ENCODE data around the gene VCAN. TPM values are rescaled to one million over a fixed set of nuclear protein-coding genes. Genes with fewer than 3 reads are reported as not detected.

The VCAN gene
- total RNA-seq, 1 donor from 2014 or later, result 431 TPM

- TF ChIP-seq EZH2 (IDR thresholded peaks at IDR 0.05; ENCODE audit: insufficient read depth, low read length), result no peak
- no peak for TF ChIP-seq CTCF (IDR thresholded peaks at IDR 0.05; ENCODE audit: insufficient read depth, low read depth, low read length)
- no peak overlapping the region for H3K4me3 Mint-ChIP-seq (ENCODE audit: unreplicated experiment)
- Histone ChIP-seq H3K4me2 (ENCODE audit: low read length) (no peak overlapping the region), H3K27me3 (ENCODE audit: insufficient read depth, low read length) (no peaks in the 10 kb centered on the region), H3K36me3 (ENCODE audit: insufficient read depth, low read length) (peaks cover 80% of the 10 kb centered on the region), H3K27ac (ENCODE audit: low read depth, low read length) (no peak overlapping the region), H2AFZ (ENCODE audit: low read depth, low read length) (no peak overlapping the region), H3K9me3 (ENCODE audit: insufficient read depth, low read depth, low read length) (no peaks in the 10 kb centered on the region), H3K79me2 (ENCODE audit: insufficient read depth, low read length) (peaks cover 99% of the 10 kb centered on the region), H3K4me1 (ENCODE audit: insufficient read depth, low read length) (no peaks in the 10 kb centered on the region), H3K9ac (ENCODE audit: low read length) (no peak overlapping the region), H3K4me3 (ENCODE audit: insufficient read depth, low read depth, low read length) (no peak overlapping the region), H4K20me1 (ENCODE audit: insufficient read depth, low read length) (peaks cover 82% of the 10 kb centered on the region)
- no peaks in the 10 kb centered on the region for H3K9me3 Mint-ChIP-seq (ENCODE audit: unreplicated experiment)
- DNase-seq (ENCODE audit: low read depth) (no peak), FAIRE-seq (no peak)
- H3K36me3 Mint-ChIP-seq (ENCODE audit: low read depth, unreplicated experiment), result peaks cover 46% of the 10 kb centered on the region
- peaks cover 12% of the 10 kb centered on the region for H3K4me1 Mint-ChIP-seq (ENCODE audit: low read depth, unreplicated experiment)
- H3K27ac Mint-ChIP-seq (ENCODE audit: unreplicated experiment), result no peak overlapping the region
- no peaks in the 10 kb centered on the region for H3K27me3 Mint-ChIP-seq (ENCODE audit: low read depth, unreplicated experiment)
Measured at GRCh38 chr5:83488821-83489220, 17.3 kb downstream of the VCAN start.

GRCh38 chr5:83490203-83490602, 18.7 kb downstream of the VCAN start:
- TF ChIP-seq EZH2 (IDR thresholded peaks at IDR 0.05; ENCODE audit: insufficient read depth, low read length), result no peak
- TF ChIP-seq CTCF (IDR thresholded peaks at IDR 0.05; ENCODE audit: insufficient read depth, low read depth, low read length), result no peak
- no peaks in the 10 kb centered on the region for H3K4me1 ChIP-seq (ENCODE audit: insufficient read depth, low read length)
- H3K27me3 ChIP-seq (ENCODE audit: insufficient read depth, low read length), result no peaks in the 10 kb centered on the region
- H3K27ac ChIP-seq (ENCODE audit: low read depth, low read length), result no peak overlapping the region
- no peak overlapping the region for H3K4me3 ChIP-seq (ENCODE audit: insufficient read depth, low read depth, low read length)
- peaks cover 98% of the 10 kb centered on the region for H3K79me2 ChIP-seq (ENCODE audit: insufficient read depth, low read length)
- H3K4me2 ChIP-seq (ENCODE audit: low read length), result no peak overlapping the region
- Mint-ChIP-seq H3K27me3 (ENCODE audit: low read depth, unreplicated experiment) (no peaks in the 10 kb centered on the region), H3K9me3 (ENCODE audit: unreplicated experiment) (no peaks in the 10 kb centered on the region), H3K36me3 (ENCODE audit: low read depth, unreplicated experiment) (peaks cover 42% of the 10 kb centered on the region), H3K4me3 (ENCODE audit: unreplicated experiment) (no peak overlapping the region), H3K27ac (ENCODE audit: unreplicated experiment) (no peak overlapping the region), H3K4me1 (ENCODE audit: low read depth, unreplicated experiment) (peaks cover 12% of the 10 kb centered on the region)
- no peak overlapping the region for H2AFZ ChIP-seq (ENCODE audit: low read depth, low read length)
- H3K36me3 ChIP-seq (ENCODE audit: insufficient read depth, low read length), result peaks cover 77% of the 10 kb centered on the region
- peaks cover 80% of the 10 kb centered on the region for H4K20me1 ChIP-seq (ENCODE audit: insufficient read depth, low read length)
- H3K9me3 ChIP-seq (ENCODE audit: insufficient read depth, low read depth, low read length), result no peaks in the 10 kb centered on the region
- FAIRE-seq (no peak), DNase-seq (ENCODE audit: low read depth) (no peak)
- no peak overlapping the region for H3K9ac ChIP-seq (ENCODE audit: low read length)

- Histone ChIP-seq H3K4me1 (ENCODE audit: insufficient read depth, low read length) (no peaks in the 10 kb centered on the region), H3K9me3 (ENCODE audit: insufficient read depth, low read depth, low read length) (no peaks in the 10 kb centered on the region), H3K9ac (ENCODE audit: low read length) (no peak overlapping the region), H3K4me3 (ENCODE audit: insufficient read depth, low read depth, low read length) (no peak overlapping the region), H3K27ac (ENCODE audit: low read depth, low read length) (no peak overlapping the region), H3K36me3 (ENCODE audit: insufficient read depth, low read length) (peaks cover 79% of the 10 kb centered on the region), H3K27me3 (ENCODE audit: insufficient read depth, low read length) (no peaks in the 10 kb centered on the region), H4K20me1 (ENCODE audit: insufficient read depth, low read length) (peaks cover 65% of the 10 kb centered on the region), H3K79me2 (ENCODE audit: insufficient read depth, low read length) (peaks cover 94% of the 10 kb centered on the region), H2AFZ (ENCODE audit: low read depth, low read length) (no peak overlapping the region), H3K4me2 (ENCODE audit: low read length) (no peak overlapping the region)
- H3K36me3 Mint-ChIP-seq (ENCODE audit: low read depth, unreplicated experiment), result peaks cover 36% of the 10 kb centered on the region
- TF ChIP-seq CTCF (IDR thresholded peaks at IDR 0.05; ENCODE audit: insufficient read depth, low read depth, low read length) (no peak), EZH2 (IDR thresholded peaks at IDR 0.05; ENCODE audit: insufficient read depth, low read length) (no peak)
- no peaks in the 10 kb centered on the region for H3K9me3 Mint-ChIP-seq (ENCODE audit: unreplicated experiment)
- DNase-seq (ENCODE audit: low read depth) (no peak), FAIRE-seq (no peak)
- no peaks in the 10 kb centered on the region for H3K27me3 Mint-ChIP-seq (ENCODE audit: low read depth, unreplicated experiment)
- peaks cover 10% of the 10 kb centered on the region for H3K4me1 Mint-ChIP-seq (ENCODE audit: low read depth, unreplicated experiment)
- H3K4me3 Mint-ChIP-seq (ENCODE audit: unreplicated experiment), result no peak overlapping the region
- no peak overlapping the region for H3K27ac Mint-ChIP-seq (ENCODE audit: unreplicated experiment)
Measured at GRCh38 chr5:83492331-83492730, 20.8 kb downstream of the VCAN start.

Data from astrocyte (in vitro differentiated cells and primary cell).